Measurements from ENCODE around the gene ATF6. TPM values are rescaled to one million over a fixed set of nuclear protein-coding genes. Genes with fewer than 3 reads are reported as not detected.

Gene ATF6
- total and polyA plus RNA-seq, 2 of the 4 experiments (the other 2 are of a cell fraction) = 12.2 to 17.6 TPM

GRCh38 chr1:161921491-161921890 lies 155.4 kb downstream of the ATF6 start:
- TF ChIP-seq RCOR1 (IDR thresholded peaks at IDR 0.05; ENCODE audit: insufficient replicate concordance, low read length) = no peak
- no peak for TF ChIP-seq RAD21 (IDR thresholded peaks at IDR 0.05; ENCODE audit: low read length)
- no peak for TF ChIP-seq BHLHE40 (IDR thresholded peaks at IDR 0.05; ENCODE audit: low read depth, low read length)
- TF ChIP-seq MAFK (IDR thresholded peaks at IDR 0.05; ENCODE audit: low read depth, low read length) = no peak
- TF ChIP-seq CTCF (conservative IDR thresholded peaks at IDR 0.05; ENCODE audit: low read depth, low read length) = no peak
- no peak for TF ChIP-seq FOS (IDR thresholded peaks at IDR 0.05; ENCODE audit: low read depth, low read length)
- TF ChIP-seq SMC3 (IDR thresholded peaks at IDR 0.05; ENCODE audit: low read depth, low read length) = no peak
- TF ChIP-seq CEBPB (IDR thresholded peaks at IDR 0.05; ENCODE audit: low read depth, low read length) = no peak
- TF ChIP-seq RFX5 (IDR thresholded peaks at IDR 0.05; ENCODE audit: low read depth, low read length) = no peak
- TF ChIP-seq USF2 (IDR thresholded peaks at IDR 0.05; ENCODE audit: low read depth, low read length) = no peak
- TF ChIP-seq CHD1 (IDR thresholded peaks at IDR 0.05; ENCODE audit: low read depth, low read length) = no peak
- no peak for TF ChIP-seq NFE2L2 (IDR thresholded peaks at IDR 0.05; ENCODE audit: low read depth, low read length)
- TF ChIP-seq, protein P1, sequence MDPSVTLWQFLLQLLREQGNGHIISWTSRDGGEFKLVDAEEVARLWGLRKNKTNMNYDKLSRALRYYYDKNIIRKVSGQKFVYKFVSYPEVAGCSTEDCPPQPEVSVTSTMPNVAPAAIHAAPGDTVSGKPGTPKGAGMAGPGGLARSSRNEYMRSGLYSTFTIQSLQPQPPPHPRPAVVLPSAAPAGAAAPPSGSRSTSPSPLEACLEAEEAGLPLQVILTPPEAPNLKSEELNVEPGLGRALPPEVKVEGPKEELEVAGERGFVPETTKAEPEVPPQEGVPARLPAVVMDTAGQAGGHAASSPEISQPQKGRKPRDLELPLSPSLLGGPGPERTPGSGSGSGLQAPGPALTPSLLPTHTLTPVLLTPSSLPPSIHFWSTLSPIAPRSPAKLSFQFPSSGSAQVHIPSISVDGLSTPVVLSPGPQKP (IDR thresholded peaks at IDR 0.05; ENCODE audit: borderline replicate concordance, low read depth, low read length) = no peak
- TF ChIP-seq POLR2A (IDR thresholded peaks at IDR 0.05; ENCODE audit: low read depth, low read length) = no peak
- no peak for TF ChIP-seq MAZ (IDR thresholded peaks at IDR 0.05; ENCODE audit: borderline replicate concordance, low read depth, low read length)

More at GRCh38 chr1:161921491-161921890, 155.4 kb downstream of the ATF6 start:
- H3K4me3 ChIP-seq (ENCODE audit: insufficient read depth, low read depth, low read length) = no peak overlapping the region
- no peak overlapping the region for H2BK20ac ChIP-seq (ENCODE audit: low read depth, low read length)
- H3K23ac ChIP-seq (ENCODE audit: low read depth, low read length) = no peak overlapping the region
- H2AK5ac ChIP-seq (ENCODE audit: low read depth, low read length) = no peak overlapping the region
- H3K56ac ChIP-seq (ENCODE audit: extremely low read depth, insufficient read depth, low read length) = no peak overlapping the region
- no peak overlapping the region for H3K27ac ChIP-seq (ENCODE audit: insufficient read depth, low read length)
- H3K9me1 ChIP-seq (ENCODE audit: insufficient read depth, low read length) = no peaks in the 10 kb centered on the region
- in situ Hi-C loops (cut with MboI; ENCODE audit: low sequenced_read_pairs) = no loop called here
- H2BK5ac ChIP-seq (ENCODE audit: low read depth, low read length, poor library complexity, severe bottlenecking) = no peak overlapping the region
- no peak overlapping the region for H3K4me2 ChIP-seq (ENCODE audit: low read depth, low read length)
- H2AFZ ChIP-seq (replicated peaks; ENCODE audit: low read length, poor library complexity) = no peak overlapping the region
- no peaks in the 10 kb centered on the region; the same call in 1 of the 2 replicates for H3K4me1 ChIP-seq (ENCODE audit: control insufficient read depth, insufficient read depth, low read length)
- intact Hi-C loops (cut with micrococcal nuclease) = loop anchor here (5.0 kb wide), 1 partner anchor 39 kb away; no protein-coding TSS in a partner anchor
- H3K4ac ChIP-seq (ENCODE audit: low read depth, low read length) = no peak overlapping the region
- dilution Hi-C loops (cut with HindIII; ENCODE audit: low sequenced_read_pairs, unreplicated experiment) = no loop called here
- H3K27me3 ChIP-seq (ENCODE audit: control insufficient read depth, insufficient read depth, low read length) = no peaks in the 10 kb centered on the region
- H2BK15ac ChIP-seq (ENCODE audit: low read depth, low read length) = no peak overlapping the region
- H4K91ac ChIP-seq (ENCODE audit: insufficient read depth, low read depth, low read length) = no peak overlapping the region
- H4K20me1 ChIP-seq (ENCODE audit: insufficient read depth, low read length) = no peaks in the 10 kb centered on the region
- H3K36me3 ChIP-seq (ENCODE audit: control insufficient read depth, insufficient read depth, low read length) = no peaks in the 10 kb centered on the region
- DNase-seq = no peak
- no peak overlapping the region for H2BK120ac ChIP-seq (ENCODE audit: low read depth, low read length)
- no peak overlapping the region for H4K5ac ChIP-seq (ENCODE audit: low read depth, low read length)
- no peak overlapping the region for H3K14ac ChIP-seq (replicated peaks; ENCODE audit: low read depth, low read length)
- BruUV-seq (replicated peaks) = no TSS peak
- POLR2A ChIA-PET (ENCODE audit: unreplicated experiment) = interaction anchor here (1.0 kb wide), 1 partner anchor 347 kb away, joined by 6 read pairs; no protein-coding TSS in a partner anchor
- no peak overlapping the region for H3K18ac ChIP-seq (ENCODE audit: low read depth, low read length)
- WGBS, 2 experiments (ENCODE audit: extremely low coverage in 2 of 2, insufficient read length in 1 of 2) = no CpG with 5 or more reads among the region's 1 CpG
- no peak for ATAC-seq (ENCODE audit: low read depth)
- no peaks in the 10 kb centered on the region for H3K9me3 ChIP-seq (ENCODE audit: control insufficient read depth, insufficient read depth, low read length)
- no peak overlapping the region for H4K8ac ChIP-seq (ENCODE audit: low read depth in 2 of 2, low read length in 2 of 2)
- CTCF ChIA-PET = interaction anchor here (0.6 to 1.2 kb wide), 3 partner anchors 111 to 129 kb away, joined by 3 to 4 read pairs (median 3); no protein-coding TSS in a partner anchor
- H3K79me1 ChIP-seq (ENCODE audit: low read depth in 1 of 2, low read length in 2 of 2) = peaks cover 0 to 3% of the 10 kb centered on the region in 2 experiments; a peak in 1 of 4 replicates
- no peak overlapping the region for H3K9ac ChIP-seq (ENCODE audit: low read depth, low read length)
- H2AK9ac ChIP-seq (replicated peaks; ENCODE audit: low read depth, low read length, poor library complexity) = no peak overlapping the region
